Measurements from ENCODE around the gene CPT1B. TPM values are rescaled to one million over a fixed set of nuclear protein-coding genes. Genes with fewer than 3 reads are reported as not detected.

The CPT1B gene
- total and polyA plus RNA-seq, 2 of the 4 experiments (the other 2 are of a cell fraction): 0.36 to 1.8 TPM

DNA sequence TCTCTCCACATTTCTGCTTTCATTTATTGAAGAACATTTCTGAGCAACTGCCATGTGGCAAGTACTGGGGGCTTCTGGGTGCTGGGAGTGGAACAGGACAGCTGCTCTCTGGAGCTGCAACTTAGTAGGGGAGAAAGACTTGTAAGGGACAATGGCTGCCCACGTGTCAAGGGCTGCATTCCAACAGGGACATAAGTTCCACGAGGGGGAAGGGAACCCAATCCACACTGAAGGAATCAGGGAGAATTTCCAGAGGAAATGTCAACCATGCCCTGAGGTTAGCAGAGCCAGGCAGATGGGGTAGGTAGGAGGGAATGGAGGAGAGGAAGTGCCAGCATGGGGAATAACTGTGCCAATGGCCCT, 24.1 kb upstream of the CPT1B start:
- in situ Hi-C loops (cut with MboI; ENCODE audit: low sequenced_read_pairs): no loop called here
- H3K27me3 ChIP-seq (ENCODE audit: control insufficient read depth, insufficient read depth, low read length): peaks cover 61% of the 10 kb centered on the region

More for the DNA sequence above, 24.1 kb upstream of the CPT1B start:
- H2BK15ac ChIP-seq (ENCODE audit: low read depth, low read length): no peak overlapping the region
- H2AK5ac ChIP-seq (ENCODE audit: low read depth, low read length): no peak overlapping the region
- H3K9ac ChIP-seq (ENCODE audit: low read depth, low read length): no peak overlapping the region
- H4K20me1 ChIP-seq (ENCODE audit: insufficient read depth, low read length): peaks cover 10% of the 10 kb centered on the region
- no peak overlapping the region for H2BK120ac ChIP-seq (ENCODE audit: low read depth, low read length)
- no peak overlapping the region for H2BK20ac ChIP-seq (ENCODE audit: low read depth, low read length)
- H3K18ac ChIP-seq (ENCODE audit: low read depth, low read length): no peak overlapping the region
- no peaks in the 10 kb centered on the region for H3K79me1 ChIP-seq (ENCODE audit: low read depth in 1 of 2, low read length in 2 of 2)
- WGBS, 2 experiments (ENCODE audit: extremely low coverage in 2 of 2, insufficient read length in 1 of 2): 42% methylated on average over 2 of the region's 2 CpGs; no CpG with 5 or more reads in 1 of the 2 experiments
- H4K8ac ChIP-seq (ENCODE audit: low read depth in 2 of 2, low read length in 2 of 2): no peak overlapping the region
- H3K4ac ChIP-seq (ENCODE audit: low read depth, low read length): no peak overlapping the region
- dilution Hi-C loops (cut with HindIII; ENCODE audit: low sequenced_read_pairs, unreplicated experiment): no loop called here
- no peaks in the 10 kb centered on the region for H3K36me3 ChIP-seq (ENCODE audit: control insufficient read depth, insufficient read depth, low read length)
- no peak overlapping the region for H4K5ac ChIP-seq (ENCODE audit: low read depth, low read length)
- ChIA-PET CTCF (no interaction called here), POLR2A (ENCODE audit: unreplicated experiment) (no interaction called here)
- BruUV-seq (replicated peaks): no TSS peak
- 0 out of 2 replicates have a peak, but pooled peaks cover 6% of the 10 kb centered on the region for H3K9me1 ChIP-seq (ENCODE audit: insufficient read depth, low read length)
- H3K14ac ChIP-seq (replicated peaks; ENCODE audit: low read depth, low read length): no peak overlapping the region
- intact Hi-C loops (cut with micrococcal nuclease): no loop called here
- H3K9me3 ChIP-seq (ENCODE audit: control insufficient read depth, insufficient read depth, low read length): 0 out of 2 replicates have a peak, but pooled peaks cover 2% of the 10 kb centered on the region
- TF ChIP-seq MAZ (IDR thresholded peaks at IDR 0.05; ENCODE audit: borderline replicate concordance, low read depth, low read length): no peak
- no peak for TF ChIP-seq CHD1 (IDR thresholded peaks at IDR 0.05; ENCODE audit: low read depth, low read length)
- no peak for TF ChIP-seq NFE2L2 (IDR thresholded peaks at IDR 0.05; ENCODE audit: low read depth, low read length)
- H3K4me2 ChIP-seq (ENCODE audit: low read depth, low read length): no peak overlapping the region
- no peaks in the 10 kb centered on the region for H3K4me1 ChIP-seq (ENCODE audit: control insufficient read depth, insufficient read depth, low read length)
- H4K91ac ChIP-seq (ENCODE audit: insufficient read depth, low read depth, low read length): no peak overlapping the region
- DNase-seq (no peak), ATAC-seq (ENCODE audit: low read depth) (no peak)
- H3K23ac ChIP-seq (ENCODE audit: low read depth, low read length): no peak overlapping the region
- H3K27ac ChIP-seq (ENCODE audit: insufficient read depth, low read length): no peak overlapping the region
- H2BK5ac ChIP-seq (ENCODE audit: low read depth, low read length, poor library complexity, severe bottlenecking): no peak overlapping the region
- H3K56ac ChIP-seq (ENCODE audit: extremely low read depth, insufficient read depth, low read length): no peak overlapping the region
- H2AK9ac ChIP-seq (replicated peaks; ENCODE audit: low read depth, low read length, poor library complexity): no peak overlapping the region
- H3K4me3 ChIP-seq (ENCODE audit: insufficient read depth, low read depth, low read length): no peak overlapping the region
- H2AFZ ChIP-seq (replicated peaks; ENCODE audit: low read length, poor library complexity): no peak overlapping the region

Measured in IMR-90 (cell line).